Stimulated activated CD8-positive, alpha-beta memory T cell treated with anti-CD3 and anti-CD28 coated beads, Interleukin-4, amount 100 ng/mL, for 24 hours (primary cell): ENCODE results near the gene KLHL30.

Source experiments
- DNase-seq: peaks from one replicate; pipeline ENCODE4 v3.0.0-alpha.2; 2020; ENCODE audit warnings: low read depth

The KLHL30 gene

GRCh38 chr2:238132463-238133450 lies 5.7 kb upstream of the KLHL30 start:
- no peak for DNase-seq

DNA sequence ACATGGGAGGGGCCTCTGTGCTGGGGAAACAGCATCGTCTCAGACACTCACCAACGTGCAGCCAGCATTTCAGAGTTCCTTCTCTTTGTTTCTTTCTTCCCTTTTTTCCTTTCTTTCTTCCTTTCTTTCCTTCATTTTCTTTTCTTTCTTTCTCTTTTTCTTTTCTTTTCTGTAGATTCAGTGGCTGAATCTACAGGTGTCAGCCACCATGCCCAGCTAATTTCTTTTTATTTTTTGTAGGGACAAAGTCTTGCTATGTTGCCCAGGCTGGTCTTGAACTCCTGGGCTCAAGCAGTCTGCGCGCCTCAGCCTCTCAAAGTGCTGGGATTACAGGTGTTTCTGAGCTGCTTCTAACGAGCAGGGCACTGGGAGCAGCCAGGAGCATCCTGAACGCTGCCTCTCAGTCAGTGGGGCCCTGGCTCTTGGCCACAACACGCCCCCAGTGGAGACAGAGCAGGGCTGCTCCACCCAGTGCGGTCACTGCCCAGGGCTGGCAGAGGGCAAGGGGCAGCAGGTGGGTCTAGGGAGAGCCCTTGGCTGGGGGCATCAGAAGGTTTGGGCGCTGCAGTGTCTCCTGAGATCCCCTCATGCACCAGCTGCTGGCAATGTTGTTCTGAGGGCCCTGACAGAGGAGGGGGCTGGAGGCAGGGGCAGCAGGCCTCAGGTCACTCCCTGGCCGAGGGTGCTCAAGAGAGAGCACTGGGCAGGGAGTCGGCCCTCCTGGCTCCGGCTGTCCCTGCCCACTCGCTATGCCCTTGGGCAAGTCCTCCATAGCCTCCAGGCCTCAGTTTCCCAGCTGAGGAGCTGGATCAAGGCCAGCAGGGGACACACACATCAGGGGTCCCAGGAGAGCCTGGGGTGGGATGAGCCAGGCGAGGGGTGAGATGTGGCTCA lies 4.7 kb upstream of the KLHL30 start:
- DNase-seq, result no peak

DNA sequence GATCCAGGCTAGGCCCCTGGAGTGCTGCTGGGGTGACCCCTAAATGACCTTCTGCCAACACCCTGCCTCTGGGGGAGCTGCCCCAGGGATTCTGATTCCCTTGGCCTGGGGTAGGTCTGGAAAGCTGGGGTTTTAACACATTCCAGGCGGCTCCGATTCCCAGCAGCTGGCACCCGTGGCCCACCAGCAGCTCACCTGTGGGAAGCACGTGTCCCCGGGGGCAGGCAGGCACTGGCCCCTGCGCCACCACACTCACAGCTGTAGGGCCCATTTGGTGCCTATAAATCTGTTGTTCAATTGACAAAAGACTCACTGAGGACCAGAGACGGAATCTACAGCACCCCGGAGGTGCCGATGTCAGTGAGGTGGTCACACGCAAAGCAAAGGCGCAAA lies 4.1 kb upstream of the KLHL30 start:
- DNase-seq, result no peak

GRCh38 chr2:238135601-238136150 lies 2.8 kb upstream of the KLHL30 start:
- no peak for DNase-seq

- DNase-seq, result no peak
Observed at GRCh38 chr2:238136820-238137537, 1.5 kb upstream of the KLHL30 start.

GRCh38 chr2:238137885-238138284 lies 583 bp upstream of the KLHL30 start:
- DNase-seq, result no peak

DNA sequence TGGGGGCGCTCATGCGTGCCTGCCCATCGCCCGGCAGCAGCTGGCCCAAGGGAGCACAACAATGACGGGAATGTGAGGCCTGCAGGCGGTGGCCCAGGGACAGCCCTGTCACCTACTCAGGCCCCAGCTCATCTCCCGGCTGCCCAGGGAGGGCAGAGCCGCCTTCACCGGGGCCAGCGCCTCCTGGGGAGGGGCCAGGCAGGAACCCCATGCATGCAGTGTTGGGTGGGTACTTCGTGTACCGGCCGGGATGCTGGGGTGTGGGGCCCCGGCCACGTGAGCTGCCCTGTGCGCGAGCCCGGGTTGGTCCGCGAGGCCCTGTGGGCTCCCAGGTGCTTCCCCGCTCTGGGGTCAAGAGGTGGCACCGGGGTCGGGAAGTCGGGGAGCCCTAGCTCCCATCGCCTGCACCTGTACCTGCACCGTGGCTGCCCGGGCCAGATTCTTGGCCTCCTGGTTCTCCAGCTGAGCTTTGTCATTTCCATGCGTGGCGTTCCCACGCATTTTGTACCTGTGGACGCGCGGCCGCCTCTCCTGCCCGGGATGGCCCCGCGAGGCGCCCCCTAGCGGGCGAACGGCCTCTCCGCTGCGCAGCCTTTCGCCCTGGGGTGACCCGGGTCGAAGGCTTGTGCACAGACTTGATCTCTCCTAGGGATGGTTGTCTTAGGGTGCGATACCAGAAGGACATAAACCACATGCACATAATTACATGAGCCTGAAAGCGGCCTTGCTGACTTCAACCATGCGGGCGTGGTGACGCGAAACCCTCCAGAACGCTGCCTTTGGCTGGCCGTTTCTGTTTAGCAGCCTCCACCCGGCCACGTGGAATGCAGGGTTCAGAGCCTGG lies 950 bp downstream of the KLHL30 start:
- peak; percentile 22 for DNase-seq

DNA sequence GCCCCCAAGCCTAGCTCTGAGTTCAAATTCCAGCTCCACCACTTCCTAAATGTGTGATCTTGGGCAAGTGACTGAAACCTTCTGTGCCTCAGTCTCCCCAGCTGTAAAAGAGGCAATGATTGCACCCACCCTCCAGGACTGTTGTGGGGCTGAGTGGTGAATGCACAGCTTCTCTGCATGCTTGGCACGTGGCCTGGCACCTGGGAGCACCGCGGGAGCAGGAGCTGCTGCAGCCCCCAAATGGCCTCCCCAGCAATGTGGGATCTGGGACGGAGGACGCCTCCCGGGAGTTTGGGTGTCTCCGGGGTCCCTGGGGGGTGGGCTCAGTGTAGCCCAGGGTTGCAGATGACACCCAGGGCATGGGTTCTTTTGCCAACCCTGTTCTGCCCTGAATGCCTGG lies 1.6 kb downstream of the KLHL30 start:
- DNase-seq, result no peak

DNA sequence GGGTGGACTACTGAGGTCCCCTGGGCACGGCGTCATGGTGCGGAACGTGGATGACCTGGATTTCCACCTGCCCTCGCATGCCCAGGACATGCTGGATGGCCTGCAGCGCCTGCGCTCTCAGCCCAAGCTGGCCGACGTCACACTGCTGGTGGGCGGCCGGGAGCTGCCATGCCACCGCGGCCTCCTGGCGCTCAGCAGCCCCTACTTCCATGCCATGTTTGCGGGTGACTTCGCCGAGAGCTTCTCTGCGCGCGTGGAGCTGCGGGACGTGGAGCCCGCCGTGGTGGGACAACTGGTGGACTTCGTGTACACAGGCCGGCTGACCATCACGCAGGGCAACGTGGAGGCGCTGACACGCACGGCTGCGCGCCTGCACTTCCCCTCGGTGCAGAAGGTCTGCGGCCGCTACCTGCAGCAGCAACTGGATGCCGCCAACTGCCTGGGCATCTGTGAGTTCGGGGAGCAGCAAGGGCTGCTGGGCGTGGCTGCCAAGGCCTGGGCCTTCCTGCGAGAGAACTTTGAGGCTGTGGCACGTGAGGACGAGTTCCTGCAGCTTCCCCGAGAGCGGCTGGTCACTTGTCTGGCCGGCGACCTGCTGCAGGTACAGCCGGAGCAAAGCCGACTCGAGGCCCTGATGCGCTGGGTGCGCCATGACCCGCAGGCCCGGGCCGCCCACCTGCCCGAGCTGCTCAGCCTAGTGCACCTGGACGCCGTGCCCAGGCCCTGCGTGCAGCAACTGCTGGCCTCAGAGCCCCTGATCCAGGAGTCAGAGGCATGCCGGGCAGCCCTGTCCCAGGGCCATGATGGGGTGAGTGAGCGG lies 2.5 kb downstream of the KLHL30 start:
- no peak for DNase-seq

- no peak for DNase-seq
Observed at GRCh38 chr2:238141541-238142318, 3.3 kb downstream of the KLHL30 start.

GRCh38 chr2:238142382-238143205 lies 4.1 kb downstream of the KLHL30 start:
- DNase-seq, result no peak

- no peak for DNase-seq
Observed at GRCh38 chr2:238143239-238143951, 4.9 kb downstream of the KLHL30 start.

DNA sequence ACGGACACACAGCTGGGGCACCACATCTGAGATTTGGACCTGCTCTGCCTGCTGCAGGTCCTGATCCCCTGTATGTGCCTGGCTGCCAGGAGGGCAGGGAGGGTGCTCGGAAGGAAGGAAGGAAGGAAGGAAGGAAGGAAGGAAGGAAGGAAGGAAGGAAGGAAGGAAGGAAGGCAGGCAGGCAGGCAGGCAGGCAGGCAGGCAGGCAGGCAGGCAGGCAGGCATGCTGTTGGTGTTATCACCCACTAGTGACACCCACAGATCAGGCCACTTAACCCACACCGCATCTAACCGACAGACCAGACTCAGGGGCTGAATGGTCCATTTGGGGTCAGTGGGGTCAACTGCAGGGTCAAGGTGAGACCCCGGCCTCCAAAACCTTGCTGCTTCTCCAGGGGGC lies 5.8 kb downstream of the KLHL30 start:
- no peak for DNase-seq

GRCh38 chr2:238145046-238145445 lies 6.6 kb downstream of the KLHL30 start:
- DNase-seq, result no peak

DNA sequence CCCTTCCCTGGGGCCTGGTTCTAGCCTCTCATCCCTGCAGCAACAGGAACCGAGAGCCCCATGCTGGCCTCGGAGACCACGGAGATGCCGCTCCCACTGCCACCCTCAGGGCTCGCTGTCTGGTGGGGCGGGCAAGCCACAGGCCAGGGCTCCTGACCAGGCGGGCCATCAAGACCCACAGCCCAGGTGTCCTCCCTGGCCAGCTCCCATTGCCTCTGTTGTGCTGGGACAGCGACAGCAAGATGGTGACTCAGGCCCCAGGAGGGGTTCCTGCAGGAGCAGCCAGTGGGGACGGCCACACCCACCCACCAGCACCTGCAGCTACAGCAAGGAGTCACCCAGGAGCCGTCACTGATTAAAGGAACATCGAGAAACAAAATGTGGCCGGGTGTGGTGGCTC lies 7.4 kb downstream of the KLHL30 start:
- DNase-seq, result no peak

DNA sequence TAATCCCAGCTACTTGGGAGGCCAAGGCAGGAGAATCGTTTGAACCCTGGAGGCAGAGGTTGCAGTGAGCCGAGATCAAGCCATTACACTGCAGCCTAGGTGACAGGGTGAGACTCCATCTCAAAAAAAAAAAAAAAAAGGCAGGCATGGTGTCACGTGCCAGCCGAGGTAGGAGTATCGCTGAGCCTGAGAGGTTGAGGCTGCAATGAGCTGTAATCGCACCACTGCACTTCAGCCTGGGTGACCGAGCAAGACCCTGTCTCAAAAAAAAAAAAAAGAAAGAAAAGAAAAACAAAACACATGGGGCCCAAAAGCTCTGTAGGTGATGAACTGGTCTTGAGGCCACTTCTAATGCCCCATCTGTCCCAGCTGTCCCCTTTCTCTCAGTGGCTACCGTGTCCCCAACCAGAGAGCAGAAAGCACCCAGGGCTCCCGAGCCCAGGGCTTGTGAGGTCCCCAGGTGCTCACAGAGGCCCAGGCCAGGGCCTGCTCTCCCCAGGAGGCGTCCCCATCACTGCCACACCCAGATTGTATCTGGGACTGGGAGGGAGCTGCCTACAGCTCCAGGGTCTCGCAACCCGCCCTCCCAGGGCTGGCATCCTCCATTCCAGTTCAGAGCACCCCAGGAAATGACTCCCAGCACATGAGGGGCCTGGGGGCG lies 8.5 kb downstream of the KLHL30 start:
- DNase-seq, result no peak

DNA sequence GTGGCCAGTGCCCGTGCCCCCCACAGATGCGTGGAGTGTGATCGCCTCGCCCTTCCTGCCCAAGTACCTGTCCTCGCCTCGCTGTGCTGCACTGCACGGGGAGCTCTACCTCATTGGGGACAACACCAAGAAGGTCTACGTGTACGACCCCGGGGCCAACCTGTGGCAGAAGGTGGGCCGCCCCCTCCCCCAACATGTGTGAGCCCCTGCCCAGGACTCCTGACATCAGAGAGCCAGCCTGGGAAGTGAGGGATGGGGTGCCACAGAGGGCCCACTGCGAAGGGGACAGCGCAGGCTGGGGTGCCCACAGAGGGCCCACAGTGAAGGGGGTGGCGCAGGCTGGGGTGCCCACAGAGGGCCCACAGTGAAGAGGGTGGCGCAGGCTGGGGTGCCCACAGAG lies 10.5 kb downstream of the KLHL30 start:
- DNase-seq, result no peak
